Testis (tissue), 3 donors: ENCODE data around the gene DDX39B. TPM values are rescaled to one million over a fixed set of nuclear protein-coding genes. Genes with fewer than 3 reads are reported as not detected.

ENCODE experiments used
- DNase-seq: peaks from one replicate; pipeline ENCODE4 v3.0.0-alpha.2; 2019
- H3K27ac ChIP-seq, 2 donors: fragments of 200-600 bp; sonication (generic); one replicate each; pipeline ENCODE4 v1.5.1; 2019
- H3K27me3 ChIP-seq: fragments of 200-600 bp; sonication (generic); one replicate; pipeline ENCODE4 v1.5.1; 2019
- H3K36me3 ChIP-seq: fragments of 200-600 bp; sonication (generic); one replicate; pipeline ENCODE4 v1.5.1; 2017; ENCODE audit warnings: low read depth; ENCODE audit errors: missing control alignments
- H3K4me1 ChIP-seq: fragments of 200-600 bp; sonication (generic); one replicate; pipeline ENCODE4 v1.5.1; 2019
- H3K4me3 ChIP-seq, 2 donors: fragments of 200-600 bp; sonication (generic); one replicate each; pipeline ENCODE4 v1.5.1; 2017 to 2019
- H3K9me3 ChIP-seq: fragments of 200-600 bp; sonication (generic); one replicate; pipeline ENCODE4 v1.5.1; 2017
- POLR2A ChIP-seq: fragments of 450-650 bp; IDR thresholded peaks from one replicate; pipeline ENCODE4 v1.6.1; 2017; ENCODE audit warnings: antibody characterized with exemption, mild to moderate bottlenecking, moderate library complexity
- WGBS, 2 donors: methylation state at CpG; one replicate each; pipeline ENCODE4 v1.1.5; 2018; 5-methylcytosine and 5-hydroxymethylcytosine counted together
- intact Hi-C: fragments of 100-400 bp; cut with DNase I; formaldehyde crosslinking; loops from one replicate; pipeline ENCODE4 v1.15.1; 2023; ENCODE audit warnings: low total_unique reads
- polyA plus RNA-seq: library from polyadenylated mRNA; stranded (reverse); fragments of 350-450 nt; fragmentation: Illumina TruSeq; extraction: RNeasy Lipid Tissue Mini Kit (QIAGEN cat#74804); gene quantifications from one replicate; pipeline ENCODE4 v1.2.3, GENCODE V29; 2014; ENCODE audit warnings: low read depth, low replicate concordance; ENCODE audit not compliant: insufficient read depth
- total RNA-seq, 2 donors: library from RNA; depleted of rRNA; stranded (reverse); fragments of >200 nt; gene quantifications; one replicate each; pipeline ENCODE4 v1.2.3, GENCODE V29; 2016
- TF ChIP-seq, protein P1 (sequence below), 3 experiments: fragments of 450-650 bp in 2 of 3; fragments of 200-600 bp in 1 of 3; sonication (generic) in 1 of 3; IDR thresholded peaks; one replicate each; pipeline ENCODE4 v1.5.1; 2016 to 2019; ENCODE audit warnings: antibody characterized with exemption in 3 of 3, mild to moderate bottlenecking in 2 of 3, moderate library complexity in 1 of 3

DDX39B gene
- total and polyA plus RNA-seq, 3 donors from 2014 or later = 250 to 360 (median 312) TPM

DNA sequence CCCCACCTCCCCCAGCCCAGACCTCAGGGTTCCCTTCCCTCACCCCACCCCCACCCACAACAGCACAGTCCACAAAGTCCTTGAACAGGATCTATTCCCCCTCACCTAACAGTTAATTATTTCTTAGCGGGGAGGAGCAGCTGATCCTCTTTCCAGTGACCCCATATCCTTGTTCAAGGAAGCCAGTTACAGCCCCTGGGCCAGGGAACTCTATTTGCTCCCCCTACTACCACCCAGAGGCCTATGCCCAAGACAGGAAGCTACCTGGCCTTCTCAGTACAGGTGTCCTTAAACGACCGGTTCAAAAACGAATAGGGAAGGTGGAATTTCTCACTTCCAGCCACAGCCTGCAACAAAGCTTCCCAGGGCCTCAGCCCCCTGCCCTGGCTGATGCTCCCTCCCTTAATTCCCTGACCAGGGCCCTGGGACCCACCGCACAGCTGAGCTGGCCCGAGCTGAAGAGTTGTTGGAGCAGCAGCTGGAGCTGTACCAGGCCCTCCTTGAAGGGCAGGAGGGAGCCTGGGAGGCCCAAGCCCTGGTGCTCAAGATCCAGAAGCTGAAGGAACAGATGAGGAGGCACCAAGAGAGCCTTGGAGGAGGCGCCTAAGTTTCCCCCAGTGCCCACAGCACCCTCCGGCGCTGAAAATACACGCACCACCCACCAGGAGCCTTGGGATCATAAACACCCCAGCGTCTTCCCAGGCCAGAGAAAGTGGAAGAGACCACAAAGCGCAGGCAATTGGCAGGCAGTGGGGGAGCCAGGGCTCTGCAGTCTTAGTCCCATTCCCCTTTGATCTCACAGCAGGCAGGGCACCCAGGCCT, 12.3 kb downstream of the DDX39B start:
- no peak overlapping the region for H3K27ac ChIP-seq
- no peak overlapping the region for H3K4me3 ChIP-seq
- 46 to 60% methylated on average over 10 to 12 of the region's 12 CpGs for WGBS, 2 donors
- intact Hi-C loops = no loop called here
- no peaks in the 10 kb centered on the region for H3K36me3 ChIP-seq
- TF ChIP-seq, protein P1, sequence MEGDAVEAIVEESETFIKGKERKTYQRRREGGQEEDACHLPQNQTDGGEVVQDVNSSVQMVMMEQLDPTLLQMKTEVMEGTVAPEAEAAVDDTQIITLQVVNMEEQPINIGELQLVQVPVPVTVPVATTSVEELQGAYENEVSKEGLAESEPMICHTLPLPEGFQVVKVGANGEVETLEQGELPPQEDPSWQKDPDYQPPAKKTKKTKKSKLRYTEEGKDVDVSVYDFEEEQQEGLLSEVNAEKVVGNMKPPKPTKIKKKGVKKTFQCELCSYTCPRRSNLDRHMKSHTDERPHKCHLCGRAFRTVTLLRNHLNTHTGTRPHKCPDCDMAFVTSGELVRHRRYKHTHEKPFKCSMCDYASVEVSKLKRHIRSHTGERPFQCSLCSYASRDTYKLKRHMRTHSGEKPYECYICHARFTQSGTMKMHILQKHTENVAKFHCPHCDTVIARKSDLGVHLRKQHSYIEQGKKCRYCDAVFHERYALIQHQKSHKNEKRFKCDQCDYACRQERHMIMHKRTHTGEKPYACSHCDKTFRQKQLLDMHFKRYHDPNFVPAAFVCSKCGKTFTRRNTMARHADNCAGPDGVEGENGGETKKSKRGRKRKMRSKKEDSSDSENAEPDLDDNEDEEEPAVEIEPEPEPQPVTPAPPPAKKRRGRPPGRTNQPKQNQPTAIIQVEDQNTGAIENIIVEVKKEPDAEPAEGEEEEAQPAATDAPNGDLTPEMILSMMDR (IDR thresholded peaks at IDR 0.05) = no peak
- no peak for TF ChIP-seq POLR2A
- H3K27me3 ChIP-seq = no peaks in the 10 kb centered on the region
- no peak for DNase-seq
- H3K9me3 ChIP-seq = no peaks in the 10 kb centered on the region
- H3K4me1 ChIP-seq = no peaks in the 10 kb centered on the region

DNA sequence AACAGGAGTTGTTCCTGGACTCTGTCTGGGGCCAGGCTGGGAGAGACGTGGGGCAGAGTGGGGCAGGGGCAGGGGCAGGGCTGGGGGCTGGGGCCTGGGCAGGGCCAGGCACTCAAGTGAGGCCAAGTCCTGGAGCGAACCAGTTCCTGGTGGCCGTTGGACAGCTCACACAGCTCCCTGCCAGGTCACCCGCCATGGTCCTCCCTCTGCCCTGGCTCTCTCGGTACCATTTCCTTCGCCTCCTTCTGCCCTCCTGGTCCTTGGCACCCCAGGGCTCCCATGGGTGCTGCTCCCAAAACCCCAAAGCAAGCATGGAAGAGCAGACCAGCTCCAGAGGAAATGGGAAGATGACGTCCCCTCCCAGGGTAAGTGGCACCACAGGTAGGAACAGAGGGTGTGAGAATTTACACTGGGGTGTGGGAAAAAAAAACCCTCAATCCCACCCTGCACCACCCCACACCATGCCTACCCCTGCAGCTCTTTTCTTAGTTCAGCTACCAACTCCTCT, 12.9 kb downstream of the DDX39B start, which contains the start of gene MCCD1:
Gene MCCD1, plus strand, starts transcription at position 142 of the 508 bp plus-strand sequence. Its CDS starts 53 bp downstream, at position 195.
- Histone ChIP-seq H3K36me3 (no peaks in the 10 kb centered on the region), H3K4me1 (no peaks in the 10 kb centered on the region), H3K27ac (no peak within 1 kb of the TSS), H3K27me3 (no peaks in the 10 kb centered on the region), H3K9me3 (no peaks in the 10 kb centered on the region), H3K4me3 (no peak within 1 kb of the TSS)
- TF ChIP-seq, protein P1 (IDR thresholded peaks at IDR 0.05) = no peak
- TF ChIP-seq POLR2A = no peak
- no peak for DNase-seq
- intact Hi-C loops = no loop called here
- WGBS, 2 donors = 17 to 59% methylated on average over 1 to 7 of the region's 7 CpGs

DNA sequence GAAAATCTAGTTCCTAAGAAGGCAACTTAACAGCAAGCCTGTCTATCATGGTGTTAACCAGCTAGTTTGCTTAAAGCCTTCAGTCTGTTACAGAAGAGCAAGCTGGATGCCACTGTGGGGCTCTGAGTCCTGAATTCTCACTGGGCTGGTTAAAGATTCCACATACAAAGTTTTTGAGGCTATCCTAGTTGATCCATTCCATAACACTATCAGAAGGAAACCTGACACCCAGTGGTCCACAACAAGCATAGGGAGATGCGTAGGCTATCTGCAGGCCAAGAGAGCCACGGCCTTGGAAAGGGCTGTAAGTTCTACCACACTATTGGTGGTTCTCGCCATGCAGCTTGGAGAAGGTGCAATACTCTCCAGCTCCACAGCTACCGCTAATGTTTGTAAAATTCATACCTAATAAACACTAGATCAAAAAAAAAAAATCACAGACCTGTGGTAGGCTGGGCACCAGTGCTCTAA, 13.5 kb downstream of the DDX39B start:
- no peaks in the 10 kb centered on the region for H3K36me3 ChIP-seq
- DNase-seq = no peak
- H3K27ac ChIP-seq = no peak overlapping the region
- intact Hi-C loops = no loop called here
- no peak overlapping the region for H3K4me3 ChIP-seq
- WGBS, 2 donors = 74 to 83% methylated on average over 4 of the region's 4 CpGs
- no peak for TF ChIP-seq POLR2A
- TF ChIP-seq, protein P1 (IDR thresholded peaks at IDR 0.05) = no peak
- H3K27me3 ChIP-seq = no peaks in the 10 kb centered on the region
- H3K9me3 ChIP-seq = no peaks in the 10 kb centered on the region
- H3K4me1 ChIP-seq = no peaks in the 10 kb centered on the region

DNA sequence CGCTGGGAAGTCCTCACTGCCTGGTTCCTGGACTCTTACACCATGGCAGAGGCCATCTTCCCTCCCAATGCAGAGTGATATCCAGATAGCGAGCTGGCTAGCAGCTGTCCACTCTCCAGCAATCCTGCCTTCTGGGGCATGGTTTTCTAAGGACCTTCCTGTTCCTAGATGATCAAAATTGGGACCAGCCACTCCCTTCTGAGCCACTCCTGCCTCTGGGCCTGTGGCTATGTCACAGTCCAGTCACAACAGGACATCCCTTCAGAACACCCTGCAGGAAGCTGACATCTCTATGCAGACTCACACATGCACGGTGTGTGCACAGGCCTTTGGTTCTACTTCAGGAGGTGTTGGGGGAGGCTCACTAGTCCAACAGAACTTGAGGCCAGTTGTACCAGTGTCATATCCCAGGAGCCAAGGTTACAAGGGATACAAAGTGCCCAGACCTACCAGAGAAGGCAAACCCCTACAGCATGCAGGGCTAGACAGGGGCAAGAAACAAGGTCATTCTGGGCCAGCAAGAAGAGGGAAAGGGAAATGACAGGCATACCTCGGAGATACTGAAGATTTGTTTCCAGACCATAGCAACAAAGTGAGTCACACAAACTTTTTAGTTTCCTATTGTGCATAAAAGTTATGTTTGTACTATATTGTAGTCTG, 15.7 kb downstream of the DDX39B start:
- H3K27ac ChIP-seq = no peak overlapping the region
- H3K9me3 ChIP-seq = no peaks in the 10 kb centered on the region
- H3K4me1 ChIP-seq = no peaks in the 10 kb centered on the region
- no peak overlapping the region for H3K4me3 ChIP-seq
- WGBS, 2 donors = 75 to 84% methylated on average over 4 of the region's 4 CpGs
- no peaks in the 10 kb centered on the region for H3K27me3 ChIP-seq
- intact Hi-C loops = no loop called here
- DNase-seq = peak; percentile 0
- H3K36me3 ChIP-seq = no peaks in the 10 kb centered on the region
- no peak for TF ChIP-seq POLR2A
- TF ChIP-seq, protein P1 (IDR thresholded peaks at IDR 0.05) = no peak
